Large intestine (tissue), 12 donors: ENCODE data around the gene SLC26A11. TPM values are rescaled to one million over a fixed set of nuclear protein-coding genes. Genes with fewer than 3 reads are reported as not detected.

Source experiments
- DNase-seq, 2 donors: peaks; one replicate each; pipeline versions ENCODE4 v3.0.0 to v3.0.0-alpha.2; 2013
- H3K27ac ChIP-seq: one replicate; pipeline ENCODE4 v1.5.1; 2013; ENCODE audit warnings: low read length
- H3K27me3 ChIP-seq: 2 replicates; pipeline ENCODE4 v1.6.1; 2013; ENCODE audit warnings: low read length; ENCODE audit not compliant: control insufficient read depth, insufficient read depth
- H3K36me3 ChIP-seq: 2 replicates; pipeline ENCODE4 v1.6.1; 2013; ENCODE audit warnings: low read length; ENCODE audit not compliant: control insufficient read depth, insufficient read depth
- H3K4me1 ChIP-seq: one replicate; pipeline ENCODE4 v1.6.1; 2013; ENCODE audit warnings: low read length; ENCODE audit not compliant: control insufficient read depth, insufficient read depth
- H3K4me3 ChIP-seq: one replicate; pipeline ENCODE4 v1.5.1; 2013; ENCODE audit warnings: low read length
- H3K9me3 ChIP-seq: one replicate; pipeline ENCODE4 v1.6.1; 2013; ENCODE audit warnings: mild to moderate bottlenecking, low read depth, low read length, moderate library complexity; ENCODE audit not compliant: control insufficient read depth
- WGBS: methylation state at CpG from one replicate; pipeline ENCODE4 v1.1.5; 2013; ENCODE audit warnings: low lambda C conversion rate; ENCODE audit not compliant: insufficient coverage; 5-methylcytosine and 5-hydroxymethylcytosine counted together
- long read RNA-seq, 11 donors: transcript quantifications; one replicate each; lab custom pipeline, GENCODE V29; 2026
- polyA plus RNA-seq: library from polyadenylated mRNA; unstranded; fragments of 120-200 nt; gene quantifications from one replicate; pipeline ENCODE4 v1.2.1, GENCODE V29; 2013

SLC26A11 gene
- 82.8 TPM for polyA plus RNA-seq
- long read RNA-seq, donor 1, partial matches to known transcripts: 0 of 13 reads
- long read RNA-seq, donor 1, other reads (novel, unspliced or antisense): 6 of 13 reads
- long read RNA-seq, donor 2, transcript SLC26A11-201 (18 exons, 2,885 nt): major isoform, 7 of 9 reads
- long read RNA-seq, donor 2, partial matches to known transcripts: 0 of 9 reads
- long read RNA-seq, donor 2, other reads (novel, unspliced or antisense): 0 of 9 reads
- long read RNA-seq, donor 3: 0 reads
- long read RNA-seq, donor 4, partial matches to known transcripts: 0 of 1 reads
- long read RNA-seq, donor 4, other reads (novel, unspliced or antisense): 0 of 1 reads
- long read RNA-seq, donor 5: 0 reads
- long read RNA-seq, donor 6, transcript SLC26A11-201 (18 exons, 2,885 nt): major isoform, 8 of 41 reads
- long read RNA-seq, donor 6, partial matches to known transcripts: 27 of 41 reads
- long read RNA-seq, donor 6, other reads (novel, unspliced or antisense): 0 of 41 reads
- long read RNA-seq, donor 7: 0 reads
- long read RNA-seq, donor 8, partial matches to known transcripts: 24 of 34 reads
- long read RNA-seq, donor 8, other reads (novel, unspliced or antisense): 0 of 34 reads
- long read RNA-seq, donor 9, transcript SLC26A11-201 (18 exons, 2,885 nt): major isoform, 11 of 32 reads
- long read RNA-seq, donor 9, partial matches to known transcripts: 19 of 32 reads
- long read RNA-seq, donor 9, other reads (novel, unspliced or antisense): 0 of 32 reads
- long read RNA-seq, donor 10, transcript SLC26A11-201 (18 exons, 2,885 nt): major isoform, 11 of 14 reads
- long read RNA-seq, donor 10, partial matches to known transcripts: 0 of 14 reads
- long read RNA-seq, donor 10, other reads (novel, unspliced or antisense): 0 of 14 reads
- long read RNA-seq, donor 11, partial matches to known transcripts: 0 of 5 reads
- long read RNA-seq, donor 11, other reads (novel, unspliced or antisense): 0 of 5 reads

- Histone ChIP-seq H3K36me3 (peaks cover 54% of the 10 kb centered on the region), H3K4me3 (peak within 1 kb of the TSS; percentile 89), H3K27me3 (no peaks in the 10 kb centered on the region), H3K9me3 (no peaks in the 10 kb centered on the region), H3K4me1 (peaks cover 23% of the 10 kb centered on the region), H3K27ac (peak within 1 kb of the TSS; percentile 89)
- no CpG with 5 or more reads among the region's 77 CpGs for WGBS
- DNase-seq: peak; percentile 38 to 76
These were observed at the start of gene SLC26A11, which contains the start of gene SGSH for GRCh38 chr17:80220054-80220735. TSS of gene SLC26A11 (plus strand) at chr17:80220427. CDS start at chr17:80221561, 1,134 bp downstream. TSS of gene SGSH (minus strand) at chr17:80220333. CDS start at chr17:80220313, 20 bp downstream.

- WGBS: no CpG with 5 or more reads among the region's 7 CpGs
- Histone ChIP-seq H3K4me3 (no peak overlapping the region), H3K9me3 (no peaks in the 10 kb centered on the region), H3K27me3 (peaks cover 10% of the 10 kb centered on the region), H3K36me3 (no peaks in the 10 kb centered on the region), H3K4me1 (no peaks in the 10 kb centered on the region), H3K27ac (no peak overlapping the region)
- no peak for DNase-seq
These were observed 48.5 kb upstream of the SLC26A11 start for GRCh38 chr17:80171681-80172080.

- Histone ChIP-seq H3K36me3 (no peaks in the 10 kb centered on the region), H3K27me3 (peaks cover 10% of the 10 kb centered on the region), H3K27ac (no peak overlapping the region), H3K9me3 (no peaks in the 10 kb centered on the region), H3K4me3 (no peak overlapping the region), H3K4me1 (no peaks in the 10 kb centered on the region)
- WGBS: no CpG with 5 or more reads among the region's 12 CpGs
- DNase-seq: no peak
These were observed 47.1 kb upstream of the SLC26A11 start for GRCh38 chr17:80173126-80173525.

- H3K4me3 ChIP-seq: no peak overlapping the region
- peaks cover 10% of the 10 kb centered on the region for H3K27me3 ChIP-seq
- H3K36me3 ChIP-seq: no peaks in the 10 kb centered on the region
- H3K9me3 ChIP-seq: no peaks in the 10 kb centered on the region
- no peak overlapping the region for H3K27ac ChIP-seq
- H3K4me1 ChIP-seq: no peaks in the 10 kb centered on the region
- WGBS: no CpG with 5 or more reads among the region's 6 CpGs
- no peak for DNase-seq
These were observed 46.3 kb upstream of the SLC26A11 start for GRCh38 chr17:80173916-80174315.

- Histone ChIP-seq H3K4me1 (no peaks in the 10 kb centered on the region), H3K27me3 (no peaks in the 10 kb centered on the region), H3K36me3 (no peaks in the 10 kb centered on the region), H3K9me3 (no peaks in the 10 kb centered on the region), H3K27ac (no peak overlapping the region), H3K4me3 (no peak overlapping the region)
- WGBS: no CpG with 5 or more reads among the region's 11 CpGs
- no peak for DNase-seq
These were observed 43.5 kb upstream of the SLC26A11 start for GRCh38 chr17:80176757-80177156.

GRCh38 chr17:80177986-80178595 is 42.1 kb upstream of the SLC26A11 start:
- DNase-seq: no peak
- no peaks in the 10 kb centered on the region for H3K27me3 ChIP-seq
- no peak overlapping the region for H3K4me3 ChIP-seq
- H3K36me3 ChIP-seq: no peaks in the 10 kb centered on the region
- no CpG with 5 or more reads among the region's 21 CpGs for WGBS
- H3K27ac ChIP-seq: no peak overlapping the region
- no peaks in the 10 kb centered on the region for H3K4me1 ChIP-seq
- H3K9me3 ChIP-seq: no peaks in the 10 kb centered on the region

- no CpG with 5 or more reads among the region's 14 CpGs for WGBS
- H3K27ac ChIP-seq: no peak overlapping the region
- no peaks in the 10 kb centered on the region for H3K27me3 ChIP-seq
- H3K4me3 ChIP-seq: no peak overlapping the region
- no peaks in the 10 kb centered on the region for H3K9me3 ChIP-seq
- DNase-seq: no peak
- no peaks in the 10 kb centered on the region for H3K4me1 ChIP-seq
- H3K36me3 ChIP-seq: no peaks in the 10 kb centered on the region
These were observed 40.0 kb upstream of the SLC26A11 start for GRCh38 chr17:80180192-80180591.

- DNase-seq: no peak
- no peak overlapping the region for H3K27ac ChIP-seq
- no peaks in the 10 kb centered on the region for H3K36me3 ChIP-seq
- H3K27me3 ChIP-seq: no peaks in the 10 kb centered on the region
- H3K9me3 ChIP-seq: no peaks in the 10 kb centered on the region
- H3K4me1 ChIP-seq: no peaks in the 10 kb centered on the region
- WGBS: no CpG with 5 or more reads among the region's 17 CpGs
- no peak overlapping the region for H3K4me3 ChIP-seq
These were observed 38.8 kb upstream of the SLC26A11 start for GRCh38 chr17:80181431-80181830.

- H3K27me3 ChIP-seq: no peaks in the 10 kb centered on the region
- no peak overlapping the region for H3K4me3 ChIP-seq
- H3K36me3 ChIP-seq: no peaks in the 10 kb centered on the region
- H3K4me1 ChIP-seq: no peaks in the 10 kb centered on the region
- no peak overlapping the region for H3K27ac ChIP-seq
- DNase-seq: no peak
- no peaks in the 10 kb centered on the region for H3K9me3 ChIP-seq
- no CpG with 5 or more reads among the region's 30 CpGs for WGBS
These were observed 37.9 kb upstream of the SLC26A11 start for GRCh38 chr17:80182118-80182844.
